M059J (cell line): ENCODE measurements around the gene TMEM163. TPM values are rescaled to one million over a fixed set of nuclear protein-coding genes. Genes with fewer than 3 reads are reported as not detected.
"Not testable (repeated sequence)": the region's sequence is repeated elsewhere in the genome, so short reads cannot be mapped to it uniquely, and the experiment has no call there.

Experiments used
- DNase-seq: peaks from one replicate; pipeline ENCODE4 v3.0.0-alpha.2; 2012; ENCODE audit warnings: low read depth
- total RNA-seq: library from RNA; depleted of rRNA; stranded (reverse); fragments of >200 nt; shearing (Covaris generic); gene quantifications from 2 replicates; pipeline ENCODE4 v1.2.3, GENCODE V29; 2014; rRNA removed

The TMEM163 gene
- total RNA-seq, result not detected in 2 replicates

- DNase-seq, result no peak
These were observed at the start of gene TMEM163 for GRCh38 chr2:134718817-134719814. Gene TMEM163, minus strand, starts transcription at chr2:134719000.

GRCh38 chr2:134766583-134766982, 47.8 kb upstream of the TMEM163 start:
- no peak for DNase-seq

GRCh38 chr2:134765987-134766386, 47.2 kb upstream of the TMEM163 start:
- no peak for DNase-seq

- no peak for DNase-seq
These were observed 45.4 kb upstream of the TMEM163 start for GRCh38 chr2:134764164-134764563.

- DNase-seq, result no peak
These were observed 44.4 kb upstream of the TMEM163 start for GRCh38 chr2:134763164-134763710.

GRCh38 chr2:134762508-134762907, 43.7 kb upstream of the TMEM163 start:
- DNase-seq, result peak; percentile 66

GRCh38 chr2:134760385-134760784, 41.6 kb upstream of the TMEM163 start:
- no peak for DNase-seq

GRCh38 chr2:134758633-134759032, 39.8 kb upstream of the TMEM163 start:
- DNase-seq, result no peak

GRCh38 chr2:134751981-134752380, 33.2 kb upstream of the TMEM163 start:
- DNase-seq, result not testable (repeated sequence)

- no peak for DNase-seq
These were observed 26.7 kb upstream of the TMEM163 start for GRCh38 chr2:134745546-134745945.

GRCh38 chr2:134745023-134745422, 26.2 kb upstream of the TMEM163 start:
- DNase-seq, result no peak

GRCh38 chr2:134739879-134740301, 21.1 kb upstream of the TMEM163 start:
- peak; percentile 71 for DNase-seq

GRCh38 chr2:134739236-134739878, 20.6 kb upstream of the TMEM163 start:
- no peak for DNase-seq

GRCh38 chr2:134738141-134738870, 19.5 kb upstream of the TMEM163 start:
- peak; percentile 28 for DNase-seq

- no peak for DNase-seq
These were observed 18.9 kb upstream of the TMEM163 start for GRCh38 chr2:134737671-134738070.

GRCh38 chr2:134736167-134736880, 17.5 kb upstream of the TMEM163 start:
- peak; percentile 88 for DNase-seq

- peak; percentile 33 for DNase-seq
These were observed 9.4 kb upstream of the TMEM163 start for GRCh38 chr2:134728163-134728562.

GRCh38 chr2:134727385-134727784, 8.6 kb upstream of the TMEM163 start:
- DNase-seq, result peak; percentile 71

- no peak for DNase-seq
These were observed 7.8 kb upstream of the TMEM163 start for GRCh38 chr2:134726645-134727044.

GRCh38 chr2:134725876-134726275, 7.1 kb upstream of the TMEM163 start:
- DNase-seq, result no peak

GRCh38 chr2:134724341-134724740, 5.5 kb upstream of the TMEM163 start:
- no peak for DNase-seq
